Natural killer cell treated with Interleukin-12 subunit alpha and Interleukin-12 subunit beta and Interleukin-15 and Interleukin-18, amount 100 ng/mL, for 72 hours (primary cell): ENCODE measurements around the gene MSS51. TPM values are rescaled to one million over a fixed set of nuclear protein-coding genes. Genes with fewer than 3 reads are reported as not detected.

Experiments used
- ATAC-seq, 2 donors: fragments of 150-1000 bp; cut with Tn5 transposase in 1 of 2; sonication (Bioruptor Pico), chemical (Tn5 transposase) in 1 of 2; 2 replicates each; pipeline ENCODE4 v1.10.0; 2021
- DNase-seq: peaks from one replicate; pipeline ENCODE4 v3.0.0; 2022; ENCODE audit warnings: low spot score
- H3K27ac Mint-ChIP-seq, 2 donors: 1 replicate in 1 of 2; 2 replicates in 1 of 2; pipeline ENCODE4 v1.8.0; 2022; ENCODE audit warnings: mixed read lengths in 2 of 2, mild to moderate bottlenecking in 1 of 2, moderate library complexity in 1 of 2
- H3K27me3 Mint-ChIP-seq, 2 donors: 1 replicate in 1 of 2; 2 replicates in 1 of 2; pipeline ENCODE4 v1.8.0; 2022; ENCODE audit warnings: mixed read lengths in 2 of 2
- H3K36me3 Mint-ChIP-seq: one replicate; pipeline ENCODE4 v1.8.0; 2022; ENCODE audit warnings: mixed read lengths
- H3K4me1 Mint-ChIP-seq, 2 donors: 1 replicate in 1 of 2; 2 replicates in 1 of 2; pipeline ENCODE4 v1.8.0; 2022; ENCODE audit warnings: low read depth in 2 of 2, mixed read lengths in 2 of 2, mild to moderate bottlenecking in 1 of 2
- H3K4me3 Mint-ChIP-seq: one replicate; pipeline ENCODE4 v1.8.0; 2022; ENCODE audit warnings: mixed read lengths
- H3K9me3 Mint-ChIP-seq: 2 replicates; pipeline ENCODE4 v1.8.0; 2022; ENCODE audit warnings: mixed read lengths
- total RNA-seq, 2 donors: library from RNA; stranded (reverse); gene quantifications; one replicate each; pipeline ENCODE4 v1.2.3, GENCODE V29; 2022

MSS51 gene
- total RNA-seq, 2 donors from 2014 or later, result 4.4 to 8.5 TPM

GRCh38 chr10:73439605-73440312, 6.4 kb upstream of the MSS51 start:
- Mint-ChIP-seq H3K27me3 (no peaks in the 10 kb centered on the region), H3K4me1 (peaks cover 7 to 10% of the 10 kb centered on the region in 2 donors), H3K36me3 (no peaks in the 10 kb centered on the region), H3K9me3 (no peaks in the 10 kb centered on the region), H3K4me3 (no peak overlapping the region), H3K27ac (peak overlapping the region in 1 of 2 donors; percentile 74)
- DNase-seq, result no peak
- no peak for ATAC-seq

GRCh38 chr10:73439055-73439454, 5.7 kb upstream of the MSS51 start:
- no peak overlapping the region for H3K4me3 Mint-ChIP-seq
- peaks cover 7 to 10% of the 10 kb centered on the region in 2 donors for H3K4me1 Mint-ChIP-seq
- H3K36me3 Mint-ChIP-seq, result no peaks in the 10 kb centered on the region
- H3K27me3 Mint-ChIP-seq, result no peaks in the 10 kb centered on the region
- ATAC-seq (no peak), DNase-seq (no peak)
- H3K27ac Mint-ChIP-seq, result no peak overlapping the region
- no peaks in the 10 kb centered on the region for H3K9me3 Mint-ChIP-seq

- no peak for ATAC-seq
- H3K27ac Mint-ChIP-seq, result peak overlapping the region in 1 of 2 donors; percentile 3
These were observed 469 bp downstream of the MSS51 start for GRCh38 chr10:73432646-73433537.

GRCh38 chr10:73426318-73426717, 7.0 kb downstream of the MSS51 start:
- ATAC-seq, result no peak
- peak overlapping the region in 1 of 2 donors; percentile 10 for H3K27ac Mint-ChIP-seq

More at GRCh38 chr10:73432646-73433537, 469 bp downstream of the MSS51 start:
- DNase-seq, result no peak
- Mint-ChIP-seq H3K4me1 (peaks cover 10 to 13% of the 10 kb centered on the region in 2 donors), H3K36me3 (no peaks in the 10 kb centered on the region), H3K9me3 (no peaks in the 10 kb centered on the region), H3K27me3 (no peaks in the 10 kb centered on the region), H3K4me3 (no peak overlapping the region)

GRCh38 chr10:73424478-73424877, 8.9 kb downstream of the MSS51 start:
- DNase-seq, result no peak
- no peak overlapping the region for H3K27ac Mint-ChIP-seq
- H3K4me3 Mint-ChIP-seq, result no peak overlapping the region
- ATAC-seq, result no peak
- no peaks in the 10 kb centered on the region for H3K4me1 Mint-ChIP-seq
- H3K27me3 Mint-ChIP-seq, result no peaks in the 10 kb centered on the region
- no peaks in the 10 kb centered on the region for H3K9me3 Mint-ChIP-seq
- H3K36me3 Mint-ChIP-seq, result peaks cover 11% of the 10 kb centered on the region

More at GRCh38 chr10:73426318-73426717, 7.0 kb downstream of the MSS51 start:
- no peaks in the 10 kb centered on the region for H3K4me1 Mint-ChIP-seq
- DNase-seq, result no peak
- no peaks in the 10 kb centered on the region for H3K9me3 Mint-ChIP-seq
- H3K4me3 Mint-ChIP-seq, result no peak overlapping the region
- H3K36me3 Mint-ChIP-seq, result peaks cover 11% of the 10 kb centered on the region
- no peaks in the 10 kb centered on the region for H3K27me3 Mint-ChIP-seq

GRCh38 chr10:73423309-73423708, 10.1 kb downstream of the MSS51 start:
- Mint-ChIP-seq H3K36me3 (peaks cover 11% of the 10 kb centered on the region), H3K9me3 (no peaks in the 10 kb centered on the region), H3K27me3 (no peaks in the 10 kb centered on the region), H3K4me1 (no peaks in the 10 kb centered on the region), H3K4me3 (no peak overlapping the region), H3K27ac (no peak overlapping the region)
- peak in 1 of 2 donors; percentile 66 for ATAC-seq
- no peak for DNase-seq

GRCh38 chr10:73416571-73416970, 16.8 kb downstream of the MSS51 start:
- no peak overlapping the region for H3K4me3 Mint-ChIP-seq
- DNase-seq, result no peak
- H3K27ac Mint-ChIP-seq, result no peak overlapping the region
- no peaks in the 10 kb centered on the region for H3K36me3 Mint-ChIP-seq
- H3K4me1 Mint-ChIP-seq, result peaks cover 21 to 28% of the 10 kb centered on the region in 2 donors
- H3K27me3 Mint-ChIP-seq, result no peaks in the 10 kb centered on the region
- no peaks in the 10 kb centered on the region for H3K9me3 Mint-ChIP-seq
- ATAC-seq, result no peak

GRCh38 chr10:73414230-73414945, 19.0 kb downstream of the MSS51 start:
- H3K4me1 Mint-ChIP-seq, result peaks cover 33 to 38% of the 10 kb centered on the region in 2 donors
- ATAC-seq, result no peak

GRCh38 chr10:73413528-73414229, 19.7 kb downstream of the MSS51 start, which contains the start of gene ANXA7:
Gene ANXA7 (minus strand): TSS chr10:73414058. CDS start chr10:73400856, 13,202 bp downstream.
- peaks cover 7% of the 10 kb centered on the region for H3K36me3 Mint-ChIP-seq

More at GRCh38 chr10:73414230-73414945, 19.0 kb downstream of the MSS51 start:
- no peaks in the 10 kb centered on the region for H3K27me3 Mint-ChIP-seq
- peaks cover 7% of the 10 kb centered on the region for H3K36me3 Mint-ChIP-seq
- DNase-seq, result no peak
- H3K9me3 Mint-ChIP-seq, result no peaks in the 10 kb centered on the region
- peak overlapping the region; percentile 98 for H3K4me3 Mint-ChIP-seq
- peak overlapping the region in 1 of 2 donors; percentile 72 for H3K27ac Mint-ChIP-seq

GRCh38 chr10:73413108-73413527, 20.2 kb downstream of the MSS51 start:
- Mint-ChIP-seq H3K27me3 (no peaks in the 10 kb centered on the region), H3K4me1 (peaks cover 38 to 45% of the 10 kb centered on the region in 2 donors), H3K27ac (peak overlapping the region; percentile 90 to 97), H3K9me3 (no peaks in the 10 kb centered on the region), H3K4me3 (peak overlapping the region; percentile 98), H3K36me3 (peaks cover 7% of the 10 kb centered on the region)
- ATAC-seq (peak; percentile 43 to 63), DNase-seq (no peak)

More at GRCh38 chr10:73413528-73414229, 19.7 kb downstream of the MSS51 start, which contains the start of gene ANXA7:
- H3K4me1 Mint-ChIP-seq, result peaks cover 37 to 45% of the 10 kb centered on the region in 2 donors
- no peaks in the 10 kb centered on the region for H3K9me3 Mint-ChIP-seq
- H3K27me3 Mint-ChIP-seq, result no peaks in the 10 kb centered on the region
- peak within 1 kb of the TSS; percentile 98 for H3K4me3 Mint-ChIP-seq
- ATAC-seq (peak; percentile 98 to 99), DNase-seq (peak; percentile 92)
- H3K27ac Mint-ChIP-seq, result peak within 1 kb of the TSS; percentile 90 to 97

GRCh38 chr10:73410897-73411296, 22.5 kb downstream of the MSS51 start:
- Mint-ChIP-seq H3K4me3 (no peak overlapping the region), H3K4me1 (peaks cover 51 to 64% of the 10 kb centered on the region in 2 donors), H3K27me3 (no peaks in the 10 kb centered on the region), H3K27ac (no peak overlapping the region), H3K36me3 (peaks cover 15% of the 10 kb centered on the region), H3K9me3 (no peaks in the 10 kb centered on the region)
- ATAC-seq (no peak), DNase-seq (no peak)

GRCh38 chr10:73408978-73409521, 24.3 kb downstream of the MSS51 start:
- H3K9me3 Mint-ChIP-seq, result no peaks in the 10 kb centered on the region
- H3K4me1 Mint-ChIP-seq, result peaks cover 47 to 51% of the 10 kb centered on the region in 2 donors
- no peak for DNase-seq
- H3K36me3 Mint-ChIP-seq, result peaks cover 15% of the 10 kb centered on the region
- no peak overlapping the region for H3K27ac Mint-ChIP-seq
- H3K27me3 Mint-ChIP-seq, result no peaks in the 10 kb centered on the region
- H3K4me3 Mint-ChIP-seq, result no peak overlapping the region
- no peak for ATAC-seq
